KOPT-K1 (cell line): ENCODE measurements around the gene RPUSD4.

Source experiments
- H3K27ac ChIP-seq: fragments of 200-600 bp; sonication (generic); 2 replicates; pipeline ENCODE4 v1.5.1; 2016; ENCODE audit warnings: antibody characterized with exemption, mild to moderate bottlenecking, low read depth, low read length; ENCODE audit not compliant: poor library complexity, severe bottlenecking
- H3K36me3 ChIP-seq: fragments of 200-600 bp; sonication (generic); 2 replicates; pipeline ENCODE4 v1.5.1; 2017; ENCODE audit warnings: antibody characterized with exemption, mild to moderate bottlenecking, low read length, moderate library complexity; ENCODE audit not compliant: insufficient read depth
- H3K9me3 ChIP-seq: fragments of 200-600 bp; sonication (generic); 2 replicates; pipeline ENCODE4 v1.5.1; 2017; ENCODE audit warnings: antibody characterized with exemption, low read length, mild to moderate bottlenecking; ENCODE audit not compliant: insufficient read depth, poor library complexity, severe bottlenecking

RPUSD4 gene

DNA sequence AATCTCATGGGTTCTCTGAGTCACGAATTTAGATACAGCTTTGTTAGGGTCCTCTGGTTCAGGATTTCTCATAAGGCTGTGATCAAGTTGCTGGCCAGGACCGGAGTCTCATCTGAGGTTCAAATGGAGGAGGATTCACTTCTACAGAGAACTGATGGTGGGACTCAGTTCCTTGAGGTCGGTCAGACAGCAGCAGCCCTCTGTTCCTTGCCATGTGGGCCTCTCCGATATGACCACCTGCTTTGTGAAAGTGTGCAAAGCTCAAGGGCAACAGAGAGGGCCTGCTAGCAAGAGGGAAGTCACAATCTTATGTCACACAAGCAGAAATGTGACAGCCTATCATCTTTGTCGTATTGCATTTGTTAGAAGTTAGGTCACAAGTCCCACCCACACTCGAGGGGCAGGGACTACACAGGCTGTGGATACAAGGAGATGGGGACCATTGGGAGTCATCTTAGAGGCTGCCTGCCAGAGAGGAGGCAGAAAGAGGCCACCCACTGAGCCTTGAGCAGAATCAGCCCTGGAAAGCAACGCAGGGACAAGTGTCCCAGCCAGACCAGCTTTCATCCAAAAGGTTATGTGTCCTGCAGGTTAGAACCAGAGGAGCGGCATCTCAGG lies 34.5 kb downstream of the RPUSD4 start:
- Histone ChIP-seq H3K27ac (no peak overlapping the region), H3K9me3 (peaks cover 5% of the 10 kb centered on the region), H3K36me3 (no peaks in the 10 kb centered on the region)

DNA sequence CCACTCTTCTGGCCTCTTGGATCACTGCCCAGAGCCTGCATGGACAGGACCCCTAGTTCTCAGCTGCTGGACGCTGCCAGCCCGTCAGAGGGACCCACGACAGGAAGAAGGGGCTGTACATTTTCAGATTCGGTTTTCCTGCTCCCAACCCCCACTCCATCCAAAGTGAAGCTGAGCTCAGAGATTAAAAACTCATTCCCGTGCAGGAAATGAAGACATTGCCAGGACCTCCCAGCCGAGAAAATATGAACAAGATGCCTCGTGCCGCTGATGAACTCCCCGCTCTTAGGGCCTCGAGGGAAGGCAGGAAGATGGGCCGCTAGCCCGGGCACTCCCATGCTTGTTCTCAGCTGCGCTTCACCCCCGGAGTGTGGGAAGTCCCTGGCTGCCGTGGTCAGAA lies 36.1 kb downstream of the RPUSD4 start:
- Histone ChIP-seq H3K9me3 (no peaks in the 10 kb centered on the region), H3K27ac (no peak overlapping the region), H3K36me3 (no peaks in the 10 kb centered on the region)

DNA sequence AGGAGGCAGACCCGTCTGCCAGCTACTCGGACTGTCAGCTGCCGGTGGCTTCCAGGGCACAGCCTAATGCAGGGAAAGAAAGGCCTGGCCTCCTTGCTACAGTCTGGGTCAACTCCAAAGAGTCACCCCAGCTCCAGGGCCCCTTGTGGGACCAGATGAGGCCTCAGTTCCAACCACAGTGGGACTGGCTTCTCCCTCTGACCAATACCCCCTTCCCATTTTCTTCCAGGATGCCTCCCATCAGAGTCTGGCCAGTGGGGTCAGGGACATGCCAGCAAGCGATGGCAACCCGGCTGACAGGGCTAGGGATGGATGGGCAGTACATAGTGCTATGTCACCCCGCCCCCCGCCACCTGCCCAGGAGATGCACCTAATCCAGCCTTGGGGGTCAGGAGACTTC lies 36.6 kb downstream of the RPUSD4 start:
- H3K27ac ChIP-seq = no peak overlapping the region
- H3K36me3 ChIP-seq = no peaks in the 10 kb centered on the region
- H3K9me3 ChIP-seq = no peaks in the 10 kb centered on the region

DNA sequence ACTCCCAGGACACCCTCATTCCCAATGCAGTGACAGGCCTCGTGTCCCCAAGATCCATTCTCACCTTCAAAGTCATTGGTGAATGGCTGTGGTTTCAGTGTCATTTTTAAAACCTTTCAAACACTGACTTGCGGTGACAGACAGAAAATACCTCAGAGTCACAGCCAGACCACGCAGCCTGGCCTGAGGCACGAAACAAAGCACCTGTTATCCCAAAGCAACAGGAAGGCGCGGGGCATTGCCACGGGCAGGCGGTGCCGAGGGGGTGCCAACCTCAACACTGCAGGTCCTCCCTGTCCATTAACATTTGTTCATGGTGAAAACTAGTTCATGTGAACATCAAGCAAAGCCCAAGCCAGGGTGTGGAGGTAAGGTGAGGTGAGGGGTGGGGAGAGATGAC lies 38.2 kb downstream of the RPUSD4 start:
- H3K9me3 ChIP-seq = no peaks in the 10 kb centered on the region
- H3K27ac ChIP-seq = no peak overlapping the region
- H3K36me3 ChIP-seq = no peaks in the 10 kb centered on the region

DNA sequence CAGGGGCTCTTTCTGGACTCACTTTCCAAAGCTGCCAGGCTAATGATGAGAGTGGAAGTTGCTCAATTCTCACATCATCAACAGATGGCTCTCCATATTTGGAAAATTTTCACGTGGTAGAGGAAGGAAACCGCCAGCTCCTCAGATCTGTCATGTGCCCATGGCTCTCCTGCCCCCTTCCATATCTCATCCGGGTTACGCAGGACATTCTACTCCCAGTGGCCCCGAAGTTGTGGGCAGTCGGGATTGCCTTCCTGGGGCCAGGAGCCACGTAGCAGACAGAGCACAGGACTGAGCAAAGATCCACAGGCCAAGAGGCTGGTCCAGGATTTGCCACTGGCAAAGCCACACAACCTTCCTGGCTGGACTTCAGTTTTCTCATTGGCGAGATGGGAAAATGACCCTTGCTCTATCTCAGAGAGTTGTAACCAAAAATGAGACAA lies 38.8 kb downstream of the RPUSD4 start:
- H3K27ac ChIP-seq = no peak overlapping the region
- H3K9me3 ChIP-seq = no peaks in the 10 kb centered on the region
- H3K36me3 ChIP-seq = no peaks in the 10 kb centered on the region

DNA sequence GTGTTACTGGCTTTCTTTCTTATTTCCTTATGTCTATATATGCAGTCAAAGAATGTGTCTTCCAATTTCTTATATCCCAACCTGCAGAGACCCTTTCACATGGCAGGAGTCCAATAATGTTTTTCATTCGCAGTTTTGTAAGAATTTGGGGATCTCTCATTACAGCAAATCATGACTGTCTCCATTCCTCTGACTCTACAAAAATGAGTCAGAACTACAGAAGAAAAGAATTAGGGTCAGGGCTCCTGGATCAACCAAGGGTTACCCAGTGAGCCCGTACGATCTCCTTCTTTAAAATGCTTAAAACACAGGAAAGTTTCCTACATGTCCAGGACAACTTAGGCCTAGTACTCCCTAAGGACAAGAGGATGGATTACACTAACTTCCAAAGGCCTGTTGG lies 42.2 kb downstream of the RPUSD4 start:
- H3K27ac ChIP-seq = no peak overlapping the region
- H3K36me3 ChIP-seq = no peaks in the 10 kb centered on the region
- no peaks in the 10 kb centered on the region for H3K9me3 ChIP-seq

DNA sequence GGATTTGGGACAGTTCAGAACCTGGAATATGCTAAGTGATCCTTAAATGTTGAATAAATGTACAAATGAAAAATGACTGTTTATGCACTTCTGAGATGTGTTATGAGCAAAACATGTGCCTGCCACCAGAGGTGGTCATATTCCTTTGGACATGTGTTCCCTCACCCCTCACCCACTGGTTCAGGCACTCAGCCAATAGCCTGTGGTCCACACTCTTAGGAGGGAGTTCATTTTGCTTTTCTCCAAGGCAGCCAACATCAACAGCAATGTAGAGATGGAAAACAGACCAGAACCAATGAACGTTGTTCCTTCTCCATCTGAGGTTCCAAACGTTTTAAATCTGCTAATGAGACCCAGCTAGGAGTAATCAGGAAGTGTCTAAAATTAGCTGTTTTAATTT lies 44.0 kb downstream of the RPUSD4 start:
- H3K36me3 ChIP-seq = no peaks in the 10 kb centered on the region
- no peak overlapping the region for H3K27ac ChIP-seq
- H3K9me3 ChIP-seq = no peaks in the 10 kb centered on the region

DNA sequence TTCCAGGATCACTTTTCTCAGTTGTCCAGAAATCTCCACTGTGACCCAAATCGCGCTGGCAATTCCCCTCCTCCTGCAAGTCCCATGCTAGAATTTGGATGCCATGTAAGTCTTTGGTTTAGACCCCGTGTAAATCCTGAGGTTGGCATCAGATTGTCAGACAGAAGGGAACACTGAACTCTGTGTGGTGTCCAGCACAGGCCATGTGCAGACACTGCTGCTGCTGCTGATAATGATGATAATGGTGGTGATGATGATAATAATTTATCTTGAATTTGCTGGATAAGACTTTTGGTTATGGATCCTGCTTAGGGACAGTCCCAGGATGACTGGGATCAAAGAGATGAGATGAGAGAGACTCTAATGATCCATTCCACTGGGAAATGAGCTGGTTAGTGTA lies 45.0 kb downstream of the RPUSD4 start:
- no peak overlapping the region for H3K27ac ChIP-seq
- H3K9me3 ChIP-seq = no peaks in the 10 kb centered on the region
- H3K36me3 ChIP-seq = no peaks in the 10 kb centered on the region

DNA sequence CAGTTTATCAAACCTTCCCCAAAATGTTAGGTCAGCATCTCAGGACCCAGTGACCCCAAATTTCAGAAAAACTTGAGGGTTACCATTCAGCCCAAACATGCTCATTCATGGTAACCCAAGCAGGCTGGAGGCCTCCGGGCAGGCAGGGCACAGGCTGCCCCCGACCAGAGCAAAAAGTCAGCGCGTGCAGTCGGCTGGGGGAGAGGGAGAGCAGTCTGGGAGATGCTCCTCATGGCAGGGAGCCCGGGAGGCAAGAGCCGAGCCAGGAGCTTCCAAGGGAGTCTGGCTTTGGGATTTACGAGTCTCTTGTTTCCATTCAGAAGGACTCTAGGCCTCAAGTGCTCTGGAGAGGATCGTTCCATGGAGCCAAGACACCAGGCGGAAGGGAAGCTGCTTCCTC lies 45.7 kb downstream of the RPUSD4 start:
- no peaks in the 10 kb centered on the region for H3K36me3 ChIP-seq
- no peak overlapping the region for H3K27ac ChIP-seq
- no peaks in the 10 kb centered on the region for H3K9me3 ChIP-seq

DNA sequence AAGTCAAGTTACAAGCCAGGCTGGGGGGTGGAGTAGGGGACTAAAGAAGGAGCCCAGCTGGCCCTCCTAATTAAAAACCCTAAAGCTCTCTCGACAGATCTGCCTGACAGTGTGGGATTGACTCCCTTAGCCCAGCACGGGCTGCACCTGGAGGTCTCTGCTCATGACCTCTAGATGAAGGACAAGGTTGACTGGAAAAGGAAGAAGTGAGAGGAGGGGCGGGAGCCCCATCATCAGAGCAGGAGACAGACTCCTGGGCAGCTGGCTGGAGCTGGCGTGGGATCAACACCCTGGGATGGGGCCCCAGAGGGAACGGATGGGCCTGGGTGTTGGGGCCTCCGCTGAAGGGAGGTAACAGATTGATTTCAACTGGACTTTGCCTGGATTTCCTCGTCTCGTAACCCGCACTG lies 46.1 kb downstream of the RPUSD4 start:
- H3K9me3 ChIP-seq = no peaks in the 10 kb centered on the region
- no peaks in the 10 kb centered on the region for H3K36me3 ChIP-seq
- no peak overlapping the region for H3K27ac ChIP-seq

DNA sequence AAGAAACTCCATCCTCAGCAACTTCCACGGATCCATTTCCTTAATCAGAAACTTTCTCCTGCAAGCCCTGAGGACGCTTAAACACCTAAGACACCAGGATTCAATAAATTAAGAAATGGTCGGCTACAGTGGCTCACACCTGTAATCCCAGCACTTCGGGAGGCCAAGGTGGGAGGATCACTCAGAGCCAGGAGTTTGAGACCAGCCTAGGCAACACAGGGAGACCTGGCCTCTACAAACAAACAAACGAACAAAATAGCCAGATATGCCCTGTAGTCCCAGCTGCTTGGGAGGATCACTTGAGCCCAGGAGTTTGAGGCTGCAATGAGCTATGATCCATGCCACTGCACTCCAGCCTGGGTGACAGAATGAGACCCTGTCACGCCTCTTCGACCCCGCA lies 46.7 kb downstream of the RPUSD4 start:
- Histone ChIP-seq H3K9me3 (no peaks in the 10 kb centered on the region), H3K27ac (no peak overlapping the region), H3K36me3 (no peaks in the 10 kb centered on the region)

DNA sequence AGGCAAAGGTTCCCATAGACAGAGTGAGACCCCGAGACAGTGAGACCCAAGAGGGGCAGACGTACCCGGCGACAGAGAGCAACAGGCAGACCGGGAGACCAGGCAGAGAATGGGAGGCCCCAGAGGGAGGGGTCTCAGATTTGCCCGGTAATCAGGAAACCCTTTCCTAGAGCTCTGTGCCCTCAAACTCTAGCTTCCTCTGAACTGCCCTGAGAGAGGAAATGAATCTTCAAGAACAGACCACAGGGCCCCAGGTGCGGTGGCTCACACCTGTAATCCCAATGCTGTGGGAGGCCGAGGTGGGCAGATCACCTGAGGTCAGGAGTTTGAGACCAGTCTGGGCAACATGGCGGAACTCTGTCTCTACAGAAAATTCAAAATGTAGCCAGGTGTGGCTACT lies 47.7 kb downstream of the RPUSD4 start:
- Histone ChIP-seq H3K36me3 (no peaks in the 10 kb centered on the region), H3K27ac (peak overlapping the region; percentile 21), H3K9me3 (no peaks in the 10 kb centered on the region)

DNA sequence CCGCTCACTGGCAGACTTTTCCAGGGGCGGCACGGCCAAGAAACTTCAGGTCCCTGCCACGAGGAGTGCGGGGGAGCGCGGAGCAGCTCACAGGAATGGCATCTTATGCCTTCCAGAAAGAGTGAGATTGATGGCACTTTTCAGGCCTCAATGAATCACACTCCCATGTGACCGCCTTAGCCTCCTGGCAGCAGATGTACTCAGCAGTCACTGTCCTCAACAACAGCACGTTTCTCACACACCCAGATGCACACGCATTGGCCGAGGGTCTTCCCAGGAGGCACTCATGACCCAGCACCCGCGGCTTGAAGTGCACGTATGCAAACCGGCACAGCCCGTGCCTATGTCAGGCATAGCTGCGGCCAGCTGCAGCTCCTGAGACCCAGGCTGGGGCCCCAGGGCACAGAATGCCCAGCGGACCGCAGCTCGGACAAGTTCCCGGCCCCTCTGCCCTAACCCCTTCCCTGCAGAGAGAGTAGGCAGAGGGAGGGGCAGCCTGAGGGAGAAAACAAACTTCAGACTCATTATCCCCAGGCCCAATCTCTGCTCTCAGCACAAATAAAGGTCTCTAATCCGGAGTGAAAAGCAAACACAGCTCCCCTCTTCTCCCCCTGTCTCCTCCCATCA lies 48.3 kb downstream of the RPUSD4 start:
- peak overlapping the region; percentile 21 for H3K27ac ChIP-seq
- no peaks in the 10 kb centered on the region for H3K9me3 ChIP-seq
- H3K36me3 ChIP-seq = no peaks in the 10 kb centered on the region

DNA sequence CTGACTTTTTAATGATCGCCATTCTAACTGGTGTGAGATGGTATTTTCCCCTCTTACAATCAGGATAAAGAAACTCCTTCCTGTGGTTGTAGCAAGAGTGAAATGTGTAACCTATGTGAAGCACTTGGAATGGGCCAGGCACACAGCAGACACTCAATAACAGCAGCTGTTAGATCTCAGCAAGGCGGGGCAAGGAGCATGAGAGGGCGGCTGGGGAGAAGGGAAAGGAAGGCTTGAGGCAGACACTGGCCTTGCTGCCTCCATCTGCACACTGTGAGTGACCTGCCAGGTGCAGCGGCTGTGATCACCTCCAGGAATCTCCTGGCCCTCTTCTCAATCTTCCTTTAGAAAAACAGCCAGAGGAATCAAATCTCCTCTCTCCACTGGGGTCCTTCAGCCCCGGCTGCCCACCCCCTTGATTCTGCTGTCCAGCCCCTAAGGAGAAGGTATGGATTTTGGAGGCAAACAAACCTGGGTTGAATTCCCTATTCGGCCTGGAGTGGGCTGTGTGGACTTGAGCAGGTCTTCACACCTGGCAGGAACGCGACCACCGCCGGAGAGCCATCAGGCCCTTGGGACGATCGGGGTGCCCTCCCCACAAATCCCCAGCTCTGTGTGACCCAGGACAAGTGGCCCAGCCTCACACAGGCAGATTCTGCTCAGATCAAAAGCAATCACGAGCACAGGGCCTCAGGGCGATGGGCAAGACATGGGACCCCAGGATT lies 49.0 kb downstream of the RPUSD4 start:
- Histone ChIP-seq H3K27ac (no peak overlapping the region), H3K36me3 (no peaks in the 10 kb centered on the region), H3K9me3 (no peaks in the 10 kb centered on the region)

DNA sequence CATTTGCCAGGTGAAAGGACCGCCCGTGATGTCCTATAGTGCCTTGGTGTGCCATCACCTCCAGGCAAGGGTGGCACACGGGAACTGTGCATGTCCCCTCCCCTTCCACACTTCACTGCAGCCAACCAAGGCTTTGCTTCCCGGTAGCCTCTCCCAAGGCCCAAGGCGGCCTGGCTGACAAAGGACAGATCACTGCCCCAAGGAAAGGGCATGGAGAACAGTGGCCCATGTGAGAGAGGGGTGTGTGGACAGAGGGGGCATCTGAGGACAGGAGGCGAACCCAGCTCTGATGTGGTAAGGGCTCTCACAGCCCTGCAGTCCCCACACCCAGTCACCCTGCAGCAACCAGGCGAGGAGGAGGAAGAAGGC lies 50.4 kb downstream of the RPUSD4 start:
- H3K27ac ChIP-seq = no peak overlapping the region
- H3K36me3 ChIP-seq = no peaks in the 10 kb centered on the region
- H3K9me3 ChIP-seq = no peaks in the 10 kb centered on the region
